VCaP (cell line): ENCODE results near the gene MYH14.
A peak's percentile ranks its signal among the peaks of the same experiment; 100 is the strongest.

Experiments used
- H3K27ac ChIP-seq: fragments of 450-650 bp; 2 replicates; pipeline ENCODE4 v1.5.1; 2017
- CTCF ChIP-seq: fragments of 450-650 bp; conservative IDR thresholded peaks from 2 replicates; pipeline ENCODE4 v1.5.1; 2017; ENCODE audit warnings: mild to moderate bottlenecking, moderate library complexity

Gene MYH14

GRCh38 chr19:50202962-50203280 is 501 bp upstream of the MYH14 start:
- H3K27ac ChIP-seq, result peak overlapping the region; percentile 70; the same call in 1 of the 2 replicates
- TF ChIP-seq CTCF, result no peak

GRCh38 chr19:50204081-50204428 is 633 bp downstream of the MYH14 start:
- H3K27ac ChIP-seq, result peak overlapping the region; percentile 70; the same call in 1 of the 2 replicates
- no peak for TF ChIP-seq CTCF

GRCh38 chr19:50204811-50205675 is 1.6 kb downstream of the MYH14 start:
- H3K27ac ChIP-seq, result peak overlapping the region; percentile 77
- TF ChIP-seq CTCF, result no peak

GRCh38 chr19:50205681-50206138 is 2.3 kb downstream of the MYH14 start:
- peak overlapping the region; percentile 77 for H3K27ac ChIP-seq
- TF ChIP-seq CTCF, result peak; percentile 50

GRCh38 chr19:50206191-50206590 is 2.8 kb downstream of the MYH14 start:
- TF ChIP-seq CTCF, result no peak
- H3K27ac ChIP-seq, result peak overlapping the region; percentile 77

GRCh38 chr19:50207730-50208129 is 4.3 kb downstream of the MYH14 start:
- TF ChIP-seq CTCF, result no peak
- no peak overlapping the region for H3K27ac ChIP-seq

- H3K27ac ChIP-seq, result no peak overlapping the region
- TF ChIP-seq CTCF, result no peak
These were observed 5.7 kb downstream of the MYH14 start for GRCh38 chr19:50209131-50209530.
